Mesenchymal stem cell (in vitro differentiated cells and primary cell): ENCODE results near the gene ZKSCAN1.
"Not testable (repeated sequence)": the region's sequence is repeated elsewhere in the genome, so short reads cannot be mapped to it uniquely, and the experiment has no call there.

Experiments
- DNase-seq: peaks from one replicate; pipeline ENCODE4 v3.0.0-alpha.2; 2013
- H2AFZ ChIP-seq: one replicate; pipeline ENCODE4 v1.6.1; 2013; ENCODE audit warnings: low read depth, mild to moderate bottlenecking, control low read depth, inconsistent platforms, low read length, moderate library complexity
- H2AK5ac ChIP-seq: 2 replicates; pipeline ENCODE4 v1.6.1; 2013; ENCODE audit warnings: low read length, moderate library complexity, mild to moderate bottlenecking, inconsistent platforms; ENCODE audit not compliant: severe bottlenecking
- H2BK120ac ChIP-seq: one replicate; pipeline ENCODE4 v1.6.1; 2013; ENCODE audit warnings: low read depth, mild to moderate bottlenecking, inconsistent platforms, low read length, moderate library complexity
- H2BK12ac ChIP-seq, 2 experiments: one replicate each; pipeline ENCODE4 v1.6.1; 2013; ENCODE audit warnings: inconsistent platforms in 2 of 2, low read length in 2 of 2, mild to moderate bottlenecking in 2 of 2, moderate library complexity in 2 of 2, control low read depth in 1 of 2
- H2BK15ac ChIP-seq: one replicate; pipeline ENCODE4 v1.6.1; 2013; ENCODE audit warnings: mild to moderate bottlenecking, low read depth, inconsistent platforms; ENCODE audit not compliant: poor library complexity, severe bottlenecking
- H2BK5ac ChIP-seq: 2 replicates; pipeline ENCODE4 v1.6.1; 2013; ENCODE audit warnings: low read depth, mild to moderate bottlenecking, low read length, control low read depth, inconsistent platforms; ENCODE audit not compliant: poor library complexity, severe bottlenecking
- H3K14ac ChIP-seq, 2 experiments: one replicate each; pipeline ENCODE4 v1.6.1; 2013; ENCODE audit warnings: inconsistent platforms in 2 of 2, low read length in 2 of 2, control low read depth in 1 of 2, mild to moderate bottlenecking in 1 of 2, moderate library complexity in 1 of 2
- H3K18ac ChIP-seq, 2 experiments: one replicate each; pipeline ENCODE4 v1.6.1; 2013; ENCODE audit warnings: inconsistent platforms in 2 of 2, low read length in 2 of 2, control low read depth in 1 of 2, low read depth in 1 of 2, mild to moderate bottlenecking in 1 of 2
- H3K23ac ChIP-seq, 2 experiments: one replicate each; pipeline ENCODE4 v1.6.1; 2013; ENCODE audit warnings: inconsistent platforms in 2 of 2, low read length in 2 of 2, mild to moderate bottlenecking in 2 of 2, moderate library complexity in 2 of 2, control low read depth in 1 of 2
- H3K27ac ChIP-seq: 2 replicates; pipeline ENCODE4 v1.5.1; 2013; ENCODE audit warnings: mild to moderate bottlenecking, moderate library complexity, low read length, control low read depth, inconsistent platforms; ENCODE audit not compliant: poor library complexity, severe bottlenecking
- H3K27me3 ChIP-seq, 2 experiments: 2 replicates each; pipeline versions ENCODE4 v1.6.1 to v1.7.0; 2013; ENCODE audit warnings: low read length in 2 of 2, mild to moderate bottlenecking in 2 of 2, moderate library complexity in 2 of 2, control low read depth in 1 of 2, inconsistent platforms in 1 of 2; ENCODE audit not compliant: control insufficient read depth in 1 of 2, insufficient read depth in 1 of 2
- H3K36me3 ChIP-seq, 2 experiments: 2 replicates each; pipeline versions ENCODE4 v1.6.1 to v1.7.0; 2013; ENCODE audit warnings: low read length in 2 of 2, control low read depth in 1 of 2, inconsistent platforms in 1 of 2, low read depth in 1 of 2, mild to moderate bottlenecking in 1 of 2; ENCODE audit not compliant: insufficient read depth in 2 of 2, control insufficient read depth in 1 of 2
- H3K4ac ChIP-seq, 2 experiments: one replicate each; pipeline ENCODE4 v1.6.1; 2013; ENCODE audit warnings: inconsistent platforms in 2 of 2, low read length in 2 of 2, mild to moderate bottlenecking in 2 of 2, moderate library complexity in 2 of 2, control low read depth in 1 of 2, low read depth in 1 of 2
- H3K4me1 ChIP-seq: 2 replicates; pipeline ENCODE4 v1.6.1; 2013; ENCODE audit warnings: low read depth, low read length, control low read depth; ENCODE audit not compliant: control insufficient read depth, insufficient read depth
- H3K4me2 ChIP-seq: 2 replicates; pipeline ENCODE4 v1.6.1; 2013; ENCODE audit warnings: low read length, mild to moderate bottlenecking, inconsistent platforms; ENCODE audit not compliant: poor library complexity, severe bottlenecking
- H3K4me3 ChIP-seq, 2 experiments: 2 replicates each; pipeline versions ENCODE4 v1.5.1 to v1.7.0; 2013; ENCODE audit warnings: low read length in 2 of 2, mild to moderate bottlenecking in 2 of 2, control low read depth in 1 of 2, low read depth in 1 of 2; ENCODE audit not compliant: insufficient read depth in 1 of 2
- H3K79me1 ChIP-seq: replicated peaks from 2 replicates; pipeline ENCODE4 v1.6.1; 2013; ENCODE audit warnings: mild to moderate bottlenecking, control low read depth, low read length, inconsistent platforms; ENCODE audit not compliant: poor library complexity, severe bottlenecking
- H3K9ac ChIP-seq: 2 replicates; pipeline ENCODE4 v1.7.0; 2013; ENCODE audit warnings: mild to moderate bottlenecking, low read length, moderate library complexity
- H3K9me3 ChIP-seq: 2 replicates; pipeline ENCODE4 v1.7.0; 2013; ENCODE audit warnings: mild to moderate bottlenecking, low read length; ENCODE audit not compliant: control insufficient read depth
- H4K8ac ChIP-seq: one replicate; pipeline ENCODE4 v1.6.1; 2013; ENCODE audit warnings: inconsistent platforms, mild to moderate bottlenecking, low read length, moderate library complexity
- H4K91ac ChIP-seq: one replicate; pipeline ENCODE4 v1.6.1; 2013; ENCODE audit warnings: mild to moderate bottlenecking, low read length, inconsistent platforms
- WGBS: methylation state at CpG from one replicate; pipeline ENCODE4 v1.1.7; 2013; ENCODE audit warnings: mixed read lengths; 5-methylcytosine and 5-hydroxymethylcytosine counted together

Gene ZKSCAN1

GRCh38 chr7:99979814-99980225, 35.6 kb upstream of the ZKSCAN1 start:
- H3K4me1 ChIP-seq, H2AK5ac ChIP-seq, H4K8ac ChIP-seq, H3K27ac ChIP-seq, H3K14ac ChIP-seq, H3K18ac ChIP-seq, H2BK5ac ChIP-seq, H3K23ac ChIP-seq, H4K91ac ChIP-seq, H3K9ac ChIP-seq, H3K4me3 ChIP-seq, H2BK15ac ChIP-seq, H3K4ac ChIP-seq, H3K36me3 ChIP-seq, H3K4me2 ChIP-seq, H2BK12ac ChIP-seq, H3K9me3 ChIP-seq, H2BK120ac ChIP-seq, H3K79me1 ChIP-seq, H2AFZ ChIP-seq: not testable (repeated sequence)
- peaks cover 11 to 26% of the 10 kb centered on the region in 2 experiments for H3K27me3 ChIP-seq
- DNase-seq, result peak; percentile 14
- 19% methylated on average over 9 of the region's 10 CpGs for WGBS

GRCh38 chr7:99980448-99980872, 34.9 kb upstream of the ZKSCAN1 start:
- H3K4me2 ChIP-seq, H2AK5ac ChIP-seq, H4K8ac ChIP-seq, H3K9me3 ChIP-seq, DNase-seq, H4K91ac ChIP-seq, H2BK120ac ChIP-seq, H3K4ac ChIP-seq, H3K4me3 ChIP-seq, H3K9ac ChIP-seq, H3K79me1 ChIP-seq, H3K4me1 ChIP-seq, H2BK15ac ChIP-seq, H2AFZ ChIP-seq, H3K14ac ChIP-seq, H2BK12ac ChIP-seq, H3K27ac ChIP-seq, H3K18ac ChIP-seq, H2BK5ac ChIP-seq, H3K36me3 ChIP-seq, H3K23ac ChIP-seq: not testable (repeated sequence)
- peaks cover 11 to 32% of the 10 kb centered on the region in 2 experiments for H3K27me3 ChIP-seq
- WGBS, result 65% methylated on average over 4 of the region's 4 CpGs

- H3K4ac ChIP-seq, H3K23ac ChIP-seq, H3K36me3 ChIP-seq, H2AFZ ChIP-seq, H3K4me1 ChIP-seq, DNase-seq, H2BK15ac ChIP-seq, H3K4me2 ChIP-seq, H3K9ac ChIP-seq, H3K79me1 ChIP-seq, H3K18ac ChIP-seq, H2AK5ac ChIP-seq, H2BK120ac ChIP-seq, H2BK12ac ChIP-seq, H3K14ac ChIP-seq, H3K27ac ChIP-seq, H3K9me3 ChIP-seq, H3K4me3 ChIP-seq, H4K8ac ChIP-seq, H4K91ac ChIP-seq, H2BK5ac ChIP-seq: not testable (repeated sequence)
- peaks cover 6 to 32% of the 10 kb centered on the region in 2 experiments for H3K27me3 ChIP-seq
- WGBS, result 72% methylated on average over 6 of the region's 7 CpGs
Observed at GRCh38 chr7:99981066-99981465, 34.3 kb upstream of the ZKSCAN1 start.

- Histone ChIP-seq H2BK5ac (no peak overlapping the region), H3K4me2 (no peak overlapping the region), H3K36me3 (no peaks in the 10 kb centered on the region), H3K14ac (no peak overlapping the region), H3K4ac (no peak overlapping the region), H4K8ac (no peak overlapping the region), H2BK12ac (no peak overlapping the region), H2BK15ac (no peak overlapping the region), H4K91ac (no peak overlapping the region), H2AFZ (no peak overlapping the region), H3K27ac (no peak overlapping the region), H3K27me3 (peaks cover 10 to 38% of the 10 kb centered on the region in 2 experiments), H2BK120ac (no peak overlapping the region), H2AK5ac (no peak overlapping the region), H3K18ac (no peak overlapping the region), H3K4me3 (no peak overlapping the region), H3K79me1 (no peaks in the 10 kb centered on the region), H3K9me3 (peaks cover 5% of the 10 kb centered on the region), H3K4me1 (no peaks in the 10 kb centered on the region), H3K23ac (no peak overlapping the region), H3K9ac (no peak overlapping the region)
- WGBS, result 62% methylated on average over 2 of the region's 2 CpGs
- DNase-seq, result no peak
Observed at GRCh38 chr7:99984593-99984992, 30.8 kb upstream of the ZKSCAN1 start.
